ENCODE results near the gene GALNT10. TPM values are rescaled to one million over a fixed set of nuclear protein-coding genes. Genes with fewer than 3 reads are reported as not detected.

The GALNT10 gene
- total and polyA plus RNA-seq, 9 of the 15 experiments (the other 6 are each of a cell fraction or from before 2014, with no cell fraction given): 4.6 to 37.1 (median 13.3) TPM

DNA sequence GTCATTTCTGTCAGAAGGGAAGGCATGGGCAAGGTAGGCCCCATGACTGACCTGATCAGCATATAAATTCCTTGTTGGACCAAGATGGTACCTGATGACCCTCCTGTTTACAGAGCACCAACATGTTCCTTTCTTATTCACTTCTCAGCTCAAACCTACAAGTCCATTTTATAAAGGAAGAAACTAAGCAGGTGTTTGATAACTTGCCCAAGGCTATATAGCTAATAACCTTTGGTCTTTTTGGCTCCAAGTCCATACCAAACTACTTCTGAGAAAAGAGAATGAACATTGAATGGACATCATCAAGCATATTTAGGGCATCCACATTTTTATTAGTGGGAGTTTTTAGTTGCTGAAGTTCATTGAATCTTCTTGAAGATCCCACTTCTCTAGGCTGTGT lies 125.2 kb downstream of the GALNT10 start:
- no peaks in the 10 kb centered on the region for H3K9me1 ChIP-seq (ENCODE audit: control insufficient read depth, insufficient read depth, low read length)
- H3K27ac ChIP-seq (ENCODE audit: extremely low read depth, low read depth, low read length): no peak overlapping the region
- no peaks in the 10 kb centered on the region for H3K79me2 ChIP-seq (ENCODE audit: control insufficient read depth, insufficient read depth, low read length)
- ChIA-PET POLR2A (no interaction called here), CTCF (ENCODE audit: low intra/inter-chr PET ratio) (no interaction called here)
- no peak for FAIRE-seq
- H3K4me3 ChIP-seq: no peak overlapping the region
- H3K36me3 ChIP-seq (ENCODE audit: control insufficient read depth, insufficient read depth, low read length): no peaks in the 10 kb centered on the region
- peaks cover 3% of the 10 kb centered on the region; the same call in 1 of the 2 replicates for H4K20me1 ChIP-seq (replicated peaks; ENCODE audit: control insufficient read depth, insufficient read depth, low read length)
- no TSS peak for BruUV-seq (replicated peaks)
- no peak overlapping the region for H3K9ac ChIP-seq (ENCODE audit: insufficient read depth in 1 of 2, low read depth in 2 of 2, low read length in 2 of 2)
- no peak for DNase-seq (ENCODE audit: extremely low read depth in 1 of 4, low spot score in 3 of 4)
- TF ChIP-seq FUS (optimal IDR thresholded peaks at IDR 0.05; ENCODE audit: low read depth, low read length) (no peak), CREM (IDR thresholded peaks at IDR 0.05; ENCODE audit: low read depth) (no peak), ZNF77 (CRISPR knock-in tag; IDR thresholded peaks at IDR 0.05) (no peak), ZNF76 (CRISPR knock-in tag; IDR thresholded peaks at IDR 0.05; ENCODE audit: borderline replicate concordance) (no peak), SIN3B (IDR thresholded peaks at IDR 0.05; ENCODE audit: low read depth) (no peak), DIDO1 (tag; IDR thresholded peaks at IDR 0.05; ENCODE audit: low read depth) (no peak), MEF2A (IDR thresholded peaks at IDR 0.05; ENCODE audit: control insufficient read depth, low read depth, low read length) (no peak), CEBPG (CRISPR knock-in tag; IDR thresholded peaks at IDR 0.05) (no peak), CEBPG (tag; conservative IDR thresholded peaks at IDR 0.05 in 1 of 2, IDR thresholded peaks at IDR 0.05 in 1 of 2) (no peak), KDM4B (IDR thresholded peaks at IDR 0.05; ENCODE audit: borderline replicate concordance in 2 of 2, low read depth in 1 of 2) (no peak)
- TF ChIP-seq, protein P1, sequence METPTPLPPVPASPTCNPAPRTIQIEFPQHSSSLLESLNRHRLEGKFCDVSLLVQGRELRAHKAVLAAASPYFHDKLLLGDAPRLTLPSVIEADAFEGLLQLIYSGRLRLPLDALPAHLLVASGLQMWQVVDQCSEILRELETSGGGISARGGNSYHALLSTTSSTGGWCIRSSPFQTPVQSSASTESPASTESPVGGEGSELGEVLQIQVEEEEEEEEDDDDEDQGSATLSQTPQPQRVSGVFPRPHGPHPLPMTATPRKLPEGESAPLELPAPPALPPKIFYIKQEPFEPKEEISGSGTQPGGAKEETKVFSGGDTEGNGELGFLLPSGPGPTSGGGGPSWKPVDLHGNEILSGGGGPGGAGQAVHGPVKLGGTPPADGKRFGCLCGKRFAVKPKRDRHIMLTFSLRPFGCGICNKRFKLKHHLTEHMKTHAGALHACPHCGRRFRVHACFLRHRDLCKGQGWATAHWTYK (CRISPR knock-in tag; IDR thresholded peaks at IDR 0.05): no peak
- TF ChIP-seq, protein P2, sequence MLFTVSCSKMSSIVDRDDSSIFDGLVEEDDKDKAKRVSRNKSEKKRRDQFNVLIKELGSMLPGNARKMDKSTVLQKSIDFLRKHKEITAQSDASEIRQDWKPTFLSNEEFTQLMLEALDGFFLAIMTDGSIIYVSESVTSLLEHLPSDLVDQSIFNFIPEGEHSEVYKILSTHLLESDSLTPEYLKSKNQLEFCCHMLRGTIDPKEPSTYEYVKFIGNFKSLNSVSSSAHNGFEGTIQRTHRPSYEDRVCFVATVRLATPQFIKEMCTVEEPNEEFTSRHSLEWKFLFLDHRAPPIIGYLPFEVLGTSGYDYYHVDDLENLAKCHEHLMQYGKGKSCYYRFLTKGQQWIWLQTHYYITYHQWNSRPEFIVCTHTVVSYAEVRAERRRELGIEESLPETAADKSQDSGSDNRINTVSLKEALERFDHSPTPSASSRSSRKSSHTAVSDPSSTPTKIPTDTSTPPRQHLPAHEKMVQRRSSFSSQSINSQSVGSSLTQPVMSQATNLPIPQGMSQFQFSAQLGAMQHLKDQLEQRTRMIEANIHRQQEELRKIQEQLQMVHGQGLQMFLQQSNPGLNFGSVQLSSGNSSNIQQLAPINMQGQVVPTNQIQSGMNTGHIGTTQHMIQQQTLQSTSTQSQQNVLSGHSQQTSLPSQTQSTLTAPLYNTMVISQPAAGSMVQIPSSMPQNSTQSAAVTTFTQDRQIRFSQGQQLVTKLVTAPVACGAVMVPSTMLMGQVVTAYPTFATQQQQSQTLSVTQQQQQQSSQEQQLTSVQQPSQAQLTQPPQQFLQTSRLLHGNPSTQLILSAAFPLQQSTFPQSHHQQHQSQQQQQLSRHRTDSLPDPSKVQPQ (CRISPR knock-in tag; IDR thresholded peaks at IDR 0.05; ENCODE audit: borderline replicate concordance): no peak
- TF ChIP-seq, protein P3, sequence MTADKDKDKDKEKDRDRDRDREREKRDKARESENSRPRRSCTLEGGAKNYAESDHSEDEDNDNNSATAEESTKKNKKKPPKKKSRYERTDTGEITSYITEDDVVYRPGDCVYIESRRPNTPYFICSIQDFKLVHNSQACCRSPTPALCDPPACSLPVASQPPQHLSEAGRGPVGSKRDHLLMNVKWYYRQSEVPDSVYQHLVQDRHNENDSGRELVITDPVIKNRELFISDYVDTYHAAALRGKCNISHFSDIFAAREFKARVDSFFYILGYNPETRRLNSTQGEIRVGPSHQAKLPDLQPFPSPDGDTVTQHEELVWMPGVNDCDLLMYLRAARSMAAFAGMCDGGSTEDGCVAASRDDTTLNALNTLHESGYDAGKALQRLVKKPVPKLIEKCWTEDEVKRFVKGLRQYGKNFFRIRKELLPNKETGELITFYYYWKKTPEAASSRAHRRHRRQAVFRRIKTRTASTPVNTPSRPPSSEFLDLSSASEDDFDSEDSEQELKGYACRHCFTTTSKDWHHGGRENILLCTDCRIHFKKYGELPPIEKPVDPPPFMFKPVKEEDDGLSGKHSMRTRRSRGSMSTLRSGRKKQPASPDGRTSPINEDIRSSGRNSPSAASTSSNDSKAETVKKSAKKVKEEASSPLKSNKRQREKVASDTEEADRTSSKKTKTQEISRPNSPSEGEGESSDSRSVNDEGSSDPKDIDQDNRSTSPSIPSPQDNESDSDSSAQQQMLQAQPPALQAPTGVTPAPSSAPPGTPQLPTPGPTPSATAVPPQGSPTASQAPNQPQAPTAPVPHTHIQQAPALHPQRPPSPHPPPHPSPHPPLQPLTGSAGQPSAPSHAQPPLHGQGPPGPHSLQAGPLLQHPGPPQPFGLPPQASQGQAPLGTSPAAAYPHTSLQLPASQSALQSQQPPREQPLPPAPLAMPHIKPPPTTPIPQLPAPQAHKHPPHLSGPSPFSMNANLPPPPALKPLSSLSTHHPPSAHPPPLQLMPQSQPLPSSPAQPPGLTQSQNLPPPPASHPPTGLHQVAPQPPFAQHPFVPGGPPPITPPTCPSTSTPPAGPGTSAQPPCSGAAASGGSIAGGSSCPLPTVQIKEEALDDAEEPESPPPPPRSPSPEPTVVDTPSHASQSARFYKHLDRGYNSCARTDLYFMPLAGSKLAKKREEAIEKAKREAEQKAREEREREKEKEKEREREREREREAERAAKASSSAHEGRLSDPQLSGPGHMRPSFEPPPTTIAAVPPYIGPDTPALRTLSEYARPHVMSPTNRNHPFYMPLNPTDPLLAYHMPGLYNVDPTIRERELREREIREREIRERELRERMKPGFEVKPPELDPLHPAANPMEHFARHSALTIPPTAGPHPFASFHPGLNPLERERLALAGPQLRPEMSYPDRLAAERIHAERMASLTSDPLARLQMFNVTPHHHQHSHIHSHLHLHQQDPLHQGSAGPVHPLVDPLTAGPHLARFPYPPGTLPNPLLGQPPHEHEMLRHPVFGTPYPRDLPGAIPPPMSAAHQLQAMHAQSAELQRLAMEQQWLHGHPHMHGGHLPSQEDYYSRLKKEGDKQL (CRISPR knock-in tag; IDR thresholded peaks at IDR 0.05; ENCODE audit: borderline replicate concordance): no peak
- in situ Hi-C loops (cut with MboI): no loop called here
- no peak overlapping the region for H3K4me2 ChIP-seq (ENCODE audit: insufficient read depth, low read length)
- no peaks in the 10 kb centered on the region for H3K27me3 ChIP-seq (ENCODE audit: control insufficient read depth in 2 of 2, insufficient read depth in 2 of 2, low read length in 2 of 2)
- no peaks in the 10 kb centered on the region for H3K9me3 ChIP-seq (replicated peaks; ENCODE audit: control insufficient read depth, insufficient read depth, low read depth, low read length)
- H3K4me1 ChIP-seq (replicated peaks in 1 of 2; ENCODE audit: control insufficient read depth in 2 of 2, insufficient read depth in 2 of 2, low read length in 2 of 2): no peaks in the 10 kb centered on the region
- no peak overlapping the region for H2AFZ ChIP-seq (ENCODE audit: low read depth, low read length)
- no peak for ATAC-seq
- intact Hi-C loops (cut with micrococcal nuclease): no loop called here

All from K562 (cell line).